ENCODE results near the gene DSCAM. TPM values are rescaled to one million over a fixed set of nuclear protein-coding genes. Genes with fewer than 3 reads are reported as not detected.

The DSCAM gene
- total RNA-seq, 1 experiment from 2014 or later, result 0.33 TPM

DNA sequence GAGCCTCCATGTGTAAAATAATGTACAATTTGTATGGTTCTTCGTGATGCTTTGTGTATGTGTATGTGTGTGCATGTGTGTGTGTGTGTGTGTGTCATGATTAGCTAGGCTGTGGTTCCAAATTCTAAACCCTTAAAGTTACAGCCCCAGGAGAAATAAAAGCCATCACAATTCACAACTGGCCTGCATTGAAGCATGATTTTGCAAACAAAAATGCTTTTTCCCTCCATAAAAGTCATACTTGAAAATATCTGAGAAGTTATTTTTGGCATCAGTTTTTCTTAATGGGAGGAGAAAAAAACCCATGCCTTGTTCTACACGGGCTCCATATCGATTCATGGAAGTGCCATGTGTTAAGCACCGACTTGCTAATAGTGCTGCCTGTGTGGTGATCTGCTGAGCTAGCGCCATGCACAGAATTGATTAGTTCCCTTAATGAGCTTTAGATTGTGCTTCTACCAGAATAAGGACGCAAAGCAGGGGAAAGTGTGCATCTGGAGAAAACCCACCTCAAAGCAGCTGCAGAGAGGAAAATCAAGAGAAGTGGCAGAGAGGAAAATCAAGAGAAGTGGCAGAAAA lies 207.3 kb downstream of the DSCAM start:
- DNase-seq (ENCODE audit: unreplicated experiment), result no peak
- TF ChIP-seq, protein P1, sequence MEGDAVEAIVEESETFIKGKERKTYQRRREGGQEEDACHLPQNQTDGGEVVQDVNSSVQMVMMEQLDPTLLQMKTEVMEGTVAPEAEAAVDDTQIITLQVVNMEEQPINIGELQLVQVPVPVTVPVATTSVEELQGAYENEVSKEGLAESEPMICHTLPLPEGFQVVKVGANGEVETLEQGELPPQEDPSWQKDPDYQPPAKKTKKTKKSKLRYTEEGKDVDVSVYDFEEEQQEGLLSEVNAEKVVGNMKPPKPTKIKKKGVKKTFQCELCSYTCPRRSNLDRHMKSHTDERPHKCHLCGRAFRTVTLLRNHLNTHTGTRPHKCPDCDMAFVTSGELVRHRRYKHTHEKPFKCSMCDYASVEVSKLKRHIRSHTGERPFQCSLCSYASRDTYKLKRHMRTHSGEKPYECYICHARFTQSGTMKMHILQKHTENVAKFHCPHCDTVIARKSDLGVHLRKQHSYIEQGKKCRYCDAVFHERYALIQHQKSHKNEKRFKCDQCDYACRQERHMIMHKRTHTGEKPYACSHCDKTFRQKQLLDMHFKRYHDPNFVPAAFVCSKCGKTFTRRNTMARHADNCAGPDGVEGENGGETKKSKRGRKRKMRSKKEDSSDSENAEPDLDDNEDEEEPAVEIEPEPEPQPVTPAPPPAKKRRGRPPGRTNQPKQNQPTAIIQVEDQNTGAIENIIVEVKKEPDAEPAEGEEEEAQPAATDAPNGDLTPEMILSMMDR (IDR thresholded peaks at IDR 0.05; ENCODE audit: unreplicated experiment), result no peak
- Mint-ChIP-seq H3K9me3 (ENCODE audit: unreplicated experiment) (peaks cover 5% of the 10 kb centered on the region), H3K4me3 (ENCODE audit: unreplicated experiment) (no peak overlapping the region), H3K36me3 (ENCODE audit: insufficient read depth, unreplicated experiment) (no peaks in the 10 kb centered on the region), H3K27me3 (ENCODE audit: insufficient read depth, unreplicated experiment) (no peaks in the 10 kb centered on the region), H3K4me1 (ENCODE audit: insufficient read depth, unreplicated experiment) (no peaks in the 10 kb centered on the region), H3K27ac (ENCODE audit: low read depth, unreplicated experiment) (no peak overlapping the region)
- intact Hi-C loops (cut with micrococcal nuclease), result no loop called here
- no TSS peak for BruUV-seq (replicated peaks)
- POLR2A ChIA-PET, result no interaction called here
- CTCF ChIA-PET, result interaction anchor here (1.3 kb wide), 1 partner anchor 30 kb away, joined by 3 read pairs; no protein-coding TSS in a partner anchor

DNA sequence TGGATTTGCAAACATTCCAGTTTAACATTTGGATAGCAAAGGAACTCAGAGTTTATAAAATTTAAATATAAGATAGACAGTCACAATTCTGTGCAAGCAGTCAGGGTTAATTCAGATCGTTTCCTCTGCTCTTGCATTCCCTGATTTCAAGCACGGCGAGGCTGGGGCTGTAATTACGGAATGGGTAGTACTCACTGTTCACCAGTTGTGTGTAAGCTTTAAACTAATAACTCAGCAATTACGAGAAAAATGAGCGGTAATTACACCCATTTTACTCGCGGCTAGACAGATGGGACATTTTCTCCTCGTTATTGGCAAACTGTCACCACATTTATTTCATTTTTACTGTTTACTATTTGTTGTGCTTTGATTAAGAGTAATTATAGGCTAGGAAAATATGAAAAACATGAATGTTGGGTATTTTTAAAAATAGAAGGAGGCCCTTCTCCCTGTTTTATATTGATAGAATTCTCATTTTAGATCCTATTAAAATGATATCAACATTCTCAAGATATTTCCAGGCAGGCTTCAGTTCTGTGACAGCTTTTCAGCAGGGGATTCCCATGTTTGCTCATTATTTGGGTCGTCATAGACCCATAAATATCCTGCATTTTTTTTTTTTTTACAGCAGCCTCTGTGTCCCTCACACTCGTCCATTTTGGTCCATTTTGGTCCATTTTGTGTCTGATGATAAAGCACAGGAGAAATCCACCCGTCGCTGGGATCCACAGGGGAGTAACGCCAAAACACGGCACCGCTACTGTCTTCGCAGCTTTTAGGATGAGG lies 208.3 kb downstream of the DSCAM start:
- ChIA-PET CTCF (no interaction called here), POLR2A (no interaction called here)
- DNase-seq (ENCODE audit: unreplicated experiment), result no peak
- Mint-ChIP-seq H3K27me3 (ENCODE audit: insufficient read depth, unreplicated experiment) (no peaks in the 10 kb centered on the region), H3K4me1 (ENCODE audit: insufficient read depth, unreplicated experiment) (no peaks in the 10 kb centered on the region), H3K9me3 (ENCODE audit: unreplicated experiment) (peaks cover 6% of the 10 kb centered on the region), H3K36me3 (ENCODE audit: insufficient read depth, unreplicated experiment) (no peaks in the 10 kb centered on the region), H3K27ac (ENCODE audit: low read depth, unreplicated experiment) (no peak overlapping the region), H3K4me3 (ENCODE audit: unreplicated experiment) (no peak overlapping the region)
- intact Hi-C loops (cut with micrococcal nuclease), result no loop called here
- TF ChIP-seq, protein P1 (IDR thresholded peaks at IDR 0.05; ENCODE audit: unreplicated experiment), result no peak
- BruUV-seq (replicated peaks), result no TSS peak

DNA sequence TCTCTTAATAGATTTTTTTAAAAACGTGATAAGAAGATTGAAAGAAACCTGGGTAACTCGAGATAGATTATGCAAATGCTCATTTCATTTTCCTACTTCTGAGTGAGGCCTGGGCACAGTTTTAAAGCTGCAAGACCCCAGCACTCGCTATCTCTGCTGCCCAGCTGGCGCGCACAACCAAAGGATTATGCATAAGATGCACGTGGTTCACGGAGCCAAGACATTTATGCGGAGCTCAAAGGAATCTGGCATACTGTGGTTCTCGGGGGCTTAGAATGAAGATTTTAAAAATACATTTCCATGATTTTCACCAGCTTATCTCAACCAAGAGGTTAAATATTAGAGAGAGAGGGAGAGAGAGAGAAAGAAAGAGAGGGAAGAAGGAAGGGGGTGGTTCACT lies 210.9 kb downstream of the DSCAM start:
- no peaks in the 10 kb centered on the region for H3K4me1 Mint-ChIP-seq (ENCODE audit: insufficient read depth, unreplicated experiment)
- no peak overlapping the region for H3K27ac Mint-ChIP-seq (ENCODE audit: low read depth, unreplicated experiment)
- no TSS peak for BruUV-seq (replicated peaks)
- intact Hi-C loops (cut with micrococcal nuclease), result no loop called here
- no peaks in the 10 kb centered on the region for H3K27me3 Mint-ChIP-seq (ENCODE audit: insufficient read depth, unreplicated experiment)
- no peaks in the 10 kb centered on the region for H3K36me3 Mint-ChIP-seq (ENCODE audit: insufficient read depth, unreplicated experiment)
- CTCF ChIA-PET, result no interaction called here
- no peak overlapping the region for H3K4me3 Mint-ChIP-seq (ENCODE audit: unreplicated experiment)
- POLR2A ChIA-PET, result interaction anchor here (0.5 kb wide), 1 partner anchor 169 kb away, joined by 4 read pairs; no protein-coding TSS in a partner anchor
- TF ChIP-seq, protein P1 (IDR thresholded peaks at IDR 0.05; ENCODE audit: unreplicated experiment), result no peak
- peaks cover 11% of the 10 kb centered on the region for H3K9me3 Mint-ChIP-seq (ENCODE audit: unreplicated experiment)
- DNase-seq (ENCODE audit: unreplicated experiment), result no peak

DNA sequence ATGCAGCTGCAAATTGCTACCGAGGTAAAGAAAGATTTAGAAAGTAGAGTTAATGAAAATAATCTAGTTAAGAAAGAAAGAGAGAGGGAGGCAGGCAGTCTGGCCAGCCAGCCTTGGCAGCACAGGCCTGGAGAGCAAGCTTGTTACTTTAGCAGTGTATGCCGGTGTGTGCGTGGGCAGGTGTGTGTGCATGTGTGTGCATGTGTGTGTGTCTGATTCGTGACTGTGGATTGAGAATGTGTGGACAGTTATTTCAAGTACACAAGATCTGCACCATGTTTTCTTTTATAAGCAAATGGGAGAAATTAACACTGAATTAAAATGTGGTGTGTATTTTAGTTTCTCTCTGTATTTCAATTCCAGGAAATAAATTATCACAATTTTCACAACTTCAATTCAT lies 211.6 kb downstream of the DSCAM start:
- Mint-ChIP-seq H3K36me3 (ENCODE audit: insufficient read depth, unreplicated experiment) (no peaks in the 10 kb centered on the region), H3K27me3 (ENCODE audit: insufficient read depth, unreplicated experiment) (no peaks in the 10 kb centered on the region), H3K4me3 (ENCODE audit: unreplicated experiment) (no peak overlapping the region), H3K4me1 (ENCODE audit: insufficient read depth, unreplicated experiment) (no peaks in the 10 kb centered on the region), H3K9me3 (ENCODE audit: unreplicated experiment) (peaks cover 11% of the 10 kb centered on the region), H3K27ac (ENCODE audit: low read depth, unreplicated experiment) (no peak overlapping the region)
- TF ChIP-seq, protein P1 (IDR thresholded peaks at IDR 0.05; ENCODE audit: unreplicated experiment), result no peak
- ChIA-PET POLR2A (no interaction called here), CTCF (interaction anchor here (0.6 kb wide), 1 partner anchor 400 kb away, joined by 3 read pairs; no protein-coding TSS in a partner anchor)
- BruUV-seq (replicated peaks), result no TSS peak
- no peak for DNase-seq (ENCODE audit: unreplicated experiment)
- intact Hi-C loops (cut with micrococcal nuclease), result no loop called here

Measured in MCF 10A (cell line).